Adipocyte (in vitro differentiated cells): ENCODE measurements around the gene SCD5.

Source experiments
- DNase-seq: peaks from one replicate; pipeline ENCODE4 v3.0.0-alpha.2; 2015; ENCODE audit warnings: low read depth
- H3K27me3 ChIP-seq: replicated peaks from 2 replicates; pipeline ENCODE4 v1.7.0; 2013; ENCODE audit warnings: mild to moderate bottlenecking, low read length, moderate library complexity; ENCODE audit not compliant: control insufficient read depth, insufficient read depth
- H3K36me3 ChIP-seq: 2 replicates; pipeline ENCODE4 v1.7.0; 2013; ENCODE audit warnings: low read length, mild to moderate bottlenecking, moderate library complexity; ENCODE audit not compliant: control insufficient read depth, insufficient read depth, severe bottlenecking
- H3K4me1 ChIP-seq: 2 replicates; pipeline ENCODE4 v1.7.0; 2013; ENCODE audit warnings: mild to moderate bottlenecking, low read length, moderate library complexity; ENCODE audit not compliant: control insufficient read depth, insufficient read depth
- H3K4me3 ChIP-seq: 2 replicates; pipeline ENCODE4 v1.7.0; 2013; ENCODE audit warnings: mild to moderate bottlenecking, low read length, moderate library complexity
- H3K9ac ChIP-seq: 2 replicates; pipeline ENCODE4 v1.7.0; 2013; ENCODE audit warnings: mild to moderate bottlenecking, low read length, moderate library complexity
- H3K9me3 ChIP-seq: 2 replicates; pipeline ENCODE4 v1.7.0; 2013; ENCODE audit warnings: mild to moderate bottlenecking, low read length, moderate library complexity; ENCODE audit not compliant: control insufficient read depth

The SCD5 gene

DNA sequence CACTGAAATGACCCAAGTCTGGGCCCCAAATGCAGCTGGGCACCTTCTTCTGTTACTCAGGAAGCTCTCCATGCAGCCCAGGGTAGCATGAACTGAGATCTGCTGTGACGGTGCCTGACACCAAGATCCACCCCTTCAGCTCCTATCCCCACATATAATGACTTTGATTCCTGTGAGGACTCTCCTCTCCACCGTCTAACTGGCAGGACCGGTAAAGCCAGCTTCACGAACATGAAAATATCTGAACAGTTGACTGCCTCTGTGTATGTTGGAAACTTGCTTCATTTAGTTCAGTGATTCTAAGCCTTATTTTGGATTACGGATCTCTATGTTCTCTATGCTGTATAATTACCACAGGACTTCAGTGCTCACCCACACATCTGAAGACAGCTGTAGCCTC, 121.3 kb downstream of the SCD5 start:
- Histone ChIP-seq H3K9ac (no peak overlapping the region), H3K36me3 (no peaks in the 10 kb centered on the region), H3K9me3 (no peaks in the 10 kb centered on the region), H3K4me1 (peaks cover 11% of the 10 kb centered on the region), H3K27me3 (no peaks in the 10 kb centered on the region), H3K4me3 (no peak overlapping the region)
- DNase-seq: no peak

DNA sequence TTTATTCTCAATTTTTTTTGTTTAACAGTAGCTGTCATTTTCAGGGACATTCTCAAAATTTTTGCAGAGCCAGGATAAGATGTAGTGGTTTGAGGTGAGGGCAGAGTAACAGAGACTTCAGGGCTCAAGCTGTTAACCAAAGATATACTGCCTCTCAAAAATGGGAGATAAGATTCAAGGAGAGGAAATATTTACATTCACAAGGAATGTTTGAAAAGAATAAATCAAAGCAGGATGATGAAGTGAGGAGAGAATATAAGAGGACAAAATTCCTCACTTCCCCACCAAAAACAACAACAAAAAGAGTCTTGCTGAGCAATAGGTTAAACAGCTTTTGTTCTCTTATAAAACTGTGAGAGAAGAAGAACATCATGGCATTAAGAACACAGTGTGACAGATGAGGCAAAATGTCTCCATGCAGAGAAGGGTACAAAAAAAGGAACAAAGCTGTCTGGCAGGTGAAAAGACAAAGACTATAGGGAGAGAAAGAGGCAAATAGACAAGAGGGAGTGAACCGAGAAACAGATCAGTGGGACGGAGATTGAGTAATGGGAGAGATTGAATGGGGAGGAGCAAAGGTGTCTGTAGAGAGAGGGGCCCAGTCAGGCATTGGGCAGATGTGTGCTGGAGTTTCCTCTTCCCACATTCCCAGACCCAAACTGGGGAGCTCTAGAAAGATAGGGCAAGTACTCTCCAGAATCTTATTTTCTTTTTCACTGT, 130.7 kb downstream of the SCD5 start:
- Histone ChIP-seq H3K9me3 (no peaks in the 10 kb centered on the region), H3K4me1 (peaks cover 5% of the 10 kb centered on the region), H3K36me3 (no peaks in the 10 kb centered on the region), H3K9ac (no peak overlapping the region), H3K4me3 (no peak overlapping the region), H3K27me3 (no peaks in the 10 kb centered on the region)
- no peak for DNase-seq

DNA sequence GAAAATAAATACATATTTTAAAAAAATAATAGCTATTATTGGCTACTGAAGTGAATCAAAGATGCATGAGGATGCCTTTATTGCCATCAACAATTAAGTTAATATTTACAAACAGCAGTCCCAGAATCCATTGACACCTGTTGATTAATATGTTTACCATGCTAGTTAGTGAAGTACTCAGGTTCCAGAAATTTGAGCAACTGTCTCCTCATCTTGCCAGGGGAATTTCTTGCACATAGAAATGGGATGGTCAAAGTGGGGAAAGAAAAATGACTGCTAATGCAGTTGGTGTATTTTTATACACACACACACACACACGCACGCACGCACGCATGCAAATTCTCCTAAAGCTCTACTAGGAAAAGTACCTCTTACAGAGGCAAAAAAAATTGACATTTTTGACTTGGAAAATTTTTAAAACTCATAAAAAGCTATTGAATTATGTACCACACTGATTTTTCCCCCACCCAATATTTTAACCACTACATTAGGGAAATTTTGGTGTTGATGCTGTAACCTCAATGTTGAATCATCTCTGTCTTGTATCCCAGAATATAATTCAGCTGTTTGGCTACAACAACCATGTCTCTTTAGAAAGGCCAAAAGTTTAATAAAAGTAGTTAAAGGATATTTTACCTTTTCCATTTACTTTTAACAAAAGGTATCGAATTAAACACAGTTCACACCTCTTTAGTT, 131.5 kb downstream of the SCD5 start:
- no peaks in the 10 kb centered on the region for H3K9me3 ChIP-seq
- DNase-seq: no peak
- no peaks in the 10 kb centered on the region for H3K36me3 ChIP-seq
- H3K27me3 ChIP-seq: no peaks in the 10 kb centered on the region
- H3K9ac ChIP-seq: no peak overlapping the region
- no peak overlapping the region for H3K4me3 ChIP-seq
- peaks cover 5% of the 10 kb centered on the region for H3K4me1 ChIP-seq

DNA sequence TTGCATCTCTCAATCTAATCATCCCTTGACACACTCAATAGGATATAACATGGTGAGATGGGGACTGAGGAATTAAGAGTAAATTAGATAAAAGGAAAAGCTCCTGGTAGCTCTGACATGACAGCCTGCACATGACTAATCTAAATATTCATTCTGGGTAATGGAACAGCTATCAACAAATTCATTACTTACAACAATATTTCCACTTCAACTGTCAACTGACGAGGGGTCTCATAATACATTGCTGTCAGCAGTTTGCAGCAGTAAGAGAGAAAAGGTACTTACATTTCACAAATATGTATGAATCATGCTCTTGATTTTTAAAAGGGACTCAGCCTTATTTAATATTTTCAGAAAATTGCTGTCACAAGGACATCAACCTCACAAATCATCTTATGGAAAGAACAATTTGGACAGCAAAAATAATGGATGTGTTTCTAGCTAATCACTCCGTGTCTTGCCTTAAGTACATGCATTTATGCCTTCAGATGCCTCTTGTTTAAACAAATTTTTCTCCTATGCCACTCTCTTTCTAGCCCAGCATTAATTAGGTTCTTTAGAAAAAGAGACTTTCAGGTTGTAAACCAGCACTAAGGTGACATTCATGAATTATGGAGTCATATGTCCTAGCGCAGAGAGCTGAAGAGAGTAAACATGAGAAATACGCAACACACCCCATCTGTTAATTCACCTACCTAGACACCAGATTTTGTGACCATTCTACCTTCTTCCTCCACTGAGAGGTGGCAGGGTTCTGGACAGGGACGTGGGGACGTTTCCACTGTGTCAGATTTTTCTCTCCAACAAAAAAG, 137.2 kb downstream of the SCD5 start:
- Histone ChIP-seq H3K27me3 (no peaks in the 10 kb centered on the region), H3K4me1 (no peaks in the 10 kb centered on the region), H3K36me3 (no peaks in the 10 kb centered on the region), H3K4me3 (no peak overlapping the region), H3K9ac (no peak overlapping the region), H3K9me3 (no peaks in the 10 kb centered on the region)
- no peak for DNase-seq

DNA sequence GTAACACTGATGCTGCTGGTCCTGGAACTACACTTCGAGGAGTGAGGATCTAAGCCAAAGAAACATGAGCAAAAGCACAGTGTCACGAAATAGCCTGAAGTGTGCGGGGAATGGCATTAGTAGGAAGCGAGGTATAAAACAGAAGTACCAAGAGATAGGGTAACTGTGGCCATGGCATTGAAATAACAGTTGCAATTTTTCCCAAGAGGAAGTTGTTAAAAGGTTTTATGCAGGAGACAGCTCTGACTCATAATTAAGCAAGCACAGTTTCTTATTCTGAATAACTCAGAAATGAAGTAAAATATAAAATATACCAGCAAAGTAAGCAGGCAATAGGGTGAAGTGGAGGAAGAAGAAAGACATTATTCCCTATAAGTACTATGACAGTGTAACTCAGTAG, 146.5 kb downstream of the SCD5 start:
- Histone ChIP-seq H3K4me3 (no peak overlapping the region), H3K4me1 (peaks cover 9% of the 10 kb centered on the region), H3K27me3 (no peaks in the 10 kb centered on the region)

DNA sequence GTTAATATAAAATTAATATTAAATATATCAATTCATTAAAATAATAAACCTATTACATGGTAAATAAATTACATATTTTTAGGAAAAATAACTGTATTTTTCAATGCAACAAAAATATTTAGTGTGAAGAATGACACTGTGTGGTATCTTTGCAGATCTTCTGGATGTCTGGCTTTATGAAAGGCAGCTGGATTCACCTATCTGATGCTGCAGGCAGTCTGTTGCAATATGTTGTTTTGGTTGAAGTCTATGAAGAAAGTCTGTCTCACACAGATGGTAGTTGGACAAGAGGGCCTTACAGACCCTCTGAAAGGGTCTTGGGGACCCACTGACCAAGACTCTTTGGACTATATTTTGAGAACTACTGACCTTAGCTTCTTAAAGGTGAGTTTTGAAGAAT, 147.7 kb downstream of the SCD5 start:
- H3K4me1 ChIP-seq: peaks cover 13% of the 10 kb centered on the region
- no peak overlapping the region for H3K4me3 ChIP-seq
- H3K9me3 ChIP-seq: no peaks in the 10 kb centered on the region
- DNase-seq: no peak
- H3K9ac ChIP-seq: no peak overlapping the region
- no peaks in the 10 kb centered on the region for H3K36me3 ChIP-seq
- H3K27me3 ChIP-seq: no peaks in the 10 kb centered on the region

More for the DNA sequence above, 146.5 kb downstream of the SCD5 start:
- DNase-seq: peak; percentile 35
- Histone ChIP-seq H3K36me3 (no peaks in the 10 kb centered on the region), H3K9me3 (no peaks in the 10 kb centered on the region), H3K9ac (no peak overlapping the region)

DNA sequence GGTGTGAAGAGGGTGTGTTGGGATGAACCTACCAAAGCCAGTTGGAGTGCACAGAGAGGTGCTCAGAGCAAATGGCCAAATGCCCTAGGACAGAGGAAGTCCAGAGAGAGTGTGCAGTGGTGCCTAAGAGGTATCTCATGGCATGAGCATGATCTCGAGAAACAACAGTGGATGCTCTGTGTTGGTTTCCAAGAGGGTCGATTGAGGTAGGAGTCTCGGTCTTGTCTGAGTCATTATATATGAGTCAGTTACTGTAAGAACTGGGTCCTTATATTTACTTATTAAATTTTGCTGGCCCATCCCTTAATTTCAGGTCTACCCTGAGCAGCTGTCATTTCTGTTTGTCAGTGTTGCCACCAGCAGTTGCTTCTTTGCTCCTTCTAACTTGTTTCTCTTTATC, 150.2 kb downstream of the SCD5 start:
- H3K4me1 ChIP-seq: peaks cover 23% of the 10 kb centered on the region
- no peak overlapping the region for H3K9ac ChIP-seq
- H3K36me3 ChIP-seq: no peaks in the 10 kb centered on the region
- H3K27me3 ChIP-seq: no peaks in the 10 kb centered on the region
- no peaks in the 10 kb centered on the region for H3K9me3 ChIP-seq
- no peak for DNase-seq
- no peak overlapping the region for H3K4me3 ChIP-seq

DNA sequence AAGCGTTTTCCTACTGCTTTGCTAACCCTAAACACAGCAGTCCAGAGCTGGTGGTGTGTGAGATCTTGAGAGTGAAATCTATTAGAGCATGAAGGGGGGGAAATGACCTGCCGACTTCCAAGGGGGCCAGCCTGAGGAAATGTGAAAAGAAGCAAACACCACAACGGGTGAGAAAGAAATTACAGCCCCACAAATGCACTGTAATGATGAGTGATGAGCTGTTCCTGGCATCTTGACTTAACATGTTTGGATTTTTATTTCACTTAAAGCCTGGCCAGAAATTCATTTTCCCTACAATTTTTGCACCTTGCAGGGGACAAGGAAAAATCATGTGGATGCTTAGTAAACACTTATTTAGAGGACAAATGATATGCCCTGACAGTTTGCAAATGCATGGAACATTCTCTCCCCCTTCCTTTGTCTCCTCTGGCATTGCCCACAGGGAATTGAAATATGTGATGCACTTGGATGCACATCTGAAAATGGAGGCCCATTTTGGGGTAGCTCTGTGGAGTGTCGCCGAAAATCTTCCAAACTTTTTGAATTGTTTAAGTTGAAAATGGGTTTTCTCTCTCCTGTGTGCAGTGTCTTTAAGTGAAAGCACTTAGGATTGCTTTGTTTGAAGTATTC, 152.5 kb downstream of the SCD5 start:
- no peaks in the 10 kb centered on the region for H3K9me3 ChIP-seq
- no peak overlapping the region for H3K4me3 ChIP-seq
- peaks cover 14% of the 10 kb centered on the region for H3K4me1 ChIP-seq
- no peaks in the 10 kb centered on the region for H3K36me3 ChIP-seq
- H3K9ac ChIP-seq: no peak overlapping the region
- DNase-seq: no peak
- no peaks in the 10 kb centered on the region for H3K27me3 ChIP-seq

DNA sequence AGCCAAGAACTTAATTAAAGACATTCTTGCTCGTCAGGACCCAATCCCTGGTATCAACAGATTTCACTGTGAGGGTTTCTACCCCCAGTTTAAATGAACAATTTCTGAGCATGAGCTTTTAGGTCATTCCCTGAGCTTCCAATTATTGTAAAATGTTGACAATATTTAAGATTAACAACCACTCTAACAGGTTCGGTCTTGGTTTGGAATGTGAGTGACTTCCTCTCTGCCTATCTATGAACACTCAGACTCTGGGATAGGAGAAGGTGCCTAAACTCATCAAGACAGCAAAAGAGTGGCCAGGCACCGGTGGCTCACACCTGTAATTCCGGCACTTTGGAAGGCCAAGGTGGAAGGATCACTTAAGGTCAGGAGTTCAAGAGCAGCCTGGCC, 153.9 kb downstream of the SCD5 start:
- DNase-seq: no peak
- H3K36me3 ChIP-seq: no peaks in the 10 kb centered on the region
- H3K27me3 ChIP-seq: no peaks in the 10 kb centered on the region
- H3K9me3 ChIP-seq: no peaks in the 10 kb centered on the region
- H3K9ac ChIP-seq: no peak overlapping the region
- H3K4me3 ChIP-seq: no peak overlapping the region
- H3K4me1 ChIP-seq: peaks cover 14% of the 10 kb centered on the region

DNA sequence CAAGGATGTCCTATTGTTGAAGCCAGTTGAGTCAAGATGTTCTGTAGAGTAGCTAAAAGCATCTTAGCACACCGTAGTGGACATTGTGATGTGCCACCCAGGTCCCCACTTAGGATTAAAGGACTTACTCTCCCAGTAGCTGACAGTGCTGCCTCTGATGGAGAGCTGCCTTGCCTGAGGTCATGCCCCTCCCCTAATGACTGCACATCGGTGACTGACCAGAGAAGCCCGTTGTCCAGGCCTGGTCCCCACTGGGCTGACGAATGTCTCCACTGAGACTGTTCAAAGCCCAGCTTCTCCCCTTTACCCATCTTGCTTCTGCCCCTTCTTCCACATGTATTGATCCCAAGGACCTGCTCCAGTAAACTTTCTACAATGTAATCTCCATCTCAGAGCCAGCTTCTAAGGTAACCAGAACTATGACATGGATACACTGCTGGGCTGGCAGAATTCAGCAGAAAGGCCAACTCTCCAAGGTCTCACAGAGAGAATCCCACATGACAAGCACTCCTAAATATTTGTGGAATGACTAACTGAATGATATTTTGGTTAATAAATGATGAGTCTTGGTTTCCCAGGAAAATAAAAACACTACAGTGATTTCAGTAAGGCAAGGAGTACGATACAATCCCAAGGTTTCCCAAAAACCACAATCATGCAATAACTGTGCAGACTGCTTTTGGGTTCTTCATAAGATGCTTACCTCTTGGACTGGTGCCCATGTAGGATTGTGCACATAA, 154.4 kb downstream of the SCD5 start:
- Histone ChIP-seq H3K36me3 (no peaks in the 10 kb centered on the region), H3K4me1 (peaks cover 14% of the 10 kb centered on the region), H3K9me3 (no peaks in the 10 kb centered on the region), H3K27me3 (no peaks in the 10 kb centered on the region), H3K4me3 (no peak overlapping the region), H3K9ac (no peak overlapping the region)
- DNase-seq: no peak
